Astrocyte (in vitro differentiated cells and primary cell): ENCODE measurements around the gene NCOR2. TPM values are rescaled to one million over a fixed set of nuclear protein-coding genes. Genes with fewer than 3 reads are reported as not detected.

ENCODE experiments used
- DNase-seq: peaks from one replicate; pipeline ENCODE4 v3.0.0-alpha.2; 2010; ENCODE audit warnings: low read depth
- FAIRE-seq: peaks from 2 replicates; lab custom pipeline; 2011; peaks lifted over from hg19 to GRCh38; lab: Jason Lieb, UNC
- H2AFZ ChIP-seq: 2 replicates; pipeline ENCODE4 v1.6.0; 2012; ENCODE audit warnings: low read depth, low read length, inconsistent platforms
- H3K27ac ChIP-seq: 2 replicates; pipeline ENCODE4 v1.5.1; 2011; ENCODE audit warnings: low read depth, low read length, inconsistent platforms
- H3K27me3 ChIP-seq: 2 replicates; pipeline ENCODE4 v1.6.0; 2011; ENCODE audit warnings: low read length, inconsistent platforms; ENCODE audit not compliant: insufficient read depth
- H3K36me3 ChIP-seq: 2 replicates; pipeline ENCODE4 v1.5.1; 2011; ENCODE audit warnings: low read length, inconsistent platforms; ENCODE audit not compliant: insufficient read depth
- H3K4me1 ChIP-seq: 2 replicates; pipeline ENCODE4 v1.5.1; 2011; ENCODE audit warnings: low read length, inconsistent platforms; ENCODE audit not compliant: insufficient read depth
- H3K4me2 ChIP-seq: 2 replicates; pipeline ENCODE4 v1.6.0; 2012; ENCODE audit warnings: low read length, inconsistent platforms
- H3K4me3 ChIP-seq: 2 replicates; pipeline ENCODE4 v1.5.1; 2011; ENCODE audit warnings: low read depth, mild to moderate bottlenecking, low read length, inconsistent platforms; ENCODE audit not compliant: insufficient read depth
- H3K79me2 ChIP-seq: 2 replicates; pipeline ENCODE4 v1.6.0; 2012; ENCODE audit warnings: mild to moderate bottlenecking, low read length, inconsistent platforms; ENCODE audit not compliant: insufficient read depth
- H3K9ac ChIP-seq: 2 replicates; pipeline ENCODE4 v1.6.0; 2012; ENCODE audit warnings: mild to moderate bottlenecking, low read length, inconsistent platforms
- H3K9me3 ChIP-seq: 2 replicates; pipeline ENCODE4 v1.5.1; 2012; ENCODE audit warnings: low read depth, mild to moderate bottlenecking, low read length, inconsistent platforms; ENCODE audit not compliant: insufficient read depth
- H4K20me1 ChIP-seq: 2 replicates; pipeline ENCODE4 v1.6.0; 2012; ENCODE audit warnings: low read length, inconsistent platforms; ENCODE audit not compliant: insufficient read depth
- H3K27ac Mint-ChIP-seq: one replicate; pipeline ENCODE4 v1.8.0; 2021; ENCODE audit warnings: mild to moderate bottlenecking, mixed read lengths; ENCODE audit not compliant: unreplicated experiment
- H3K27me3 Mint-ChIP-seq: one replicate; pipeline ENCODE4 v1.8.0; 2021; ENCODE audit warnings: low read depth, mixed read lengths; ENCODE audit not compliant: unreplicated experiment
- H3K36me3 Mint-ChIP-seq: one replicate; pipeline ENCODE4 v1.8.0; 2021; ENCODE audit warnings: low read depth, mixed read lengths; ENCODE audit not compliant: unreplicated experiment
- H3K4me1 Mint-ChIP-seq: one replicate; pipeline ENCODE4 v1.8.0; 2021; ENCODE audit warnings: low read depth, mixed read lengths; ENCODE audit not compliant: unreplicated experiment
- H3K4me3 Mint-ChIP-seq: one replicate; pipeline ENCODE4 v1.8.0; 2021; ENCODE audit warnings: mild to moderate bottlenecking, moderate library complexity, mixed read lengths; ENCODE audit not compliant: unreplicated experiment
- H3K9me3 Mint-ChIP-seq: one replicate; pipeline ENCODE4 v1.8.0; 2021; ENCODE audit warnings: mild to moderate bottlenecking, mixed read lengths; ENCODE audit not compliant: unreplicated experiment
- CTCF ChIP-seq: IDR thresholded peaks from 2 replicates; pipeline ENCODE4 v1.5.1; 2011; ENCODE audit warnings: low read depth, mild to moderate bottlenecking, inconsistent platforms, low read length, moderate library complexity; ENCODE audit not compliant: insufficient read depth
- EZH2 ChIP-seq: IDR thresholded peaks from 2 replicates; pipeline ENCODE4 v1.6.1; 2012; ENCODE audit warnings: mild to moderate bottlenecking, low read length, inconsistent platforms; ENCODE audit not compliant: insufficient read depth
- total RNA-seq: library from RNA; stranded (reverse); gene quantifications from 2 replicates; pipeline ENCODE4 v1.2.1, GENCODE V29; 2021

Gene NCOR2
- total RNA-seq, 1 donor from 2014 or later = 425 TPM

- Mint-ChIP-seq H3K9me3 (no peaks in the 10 kb centered on the region), H3K4me3 (no peak overlapping the region), H3K4me1 (peaks cover 37% of the 10 kb centered on the region), H3K27ac (no peak overlapping the region), H3K27me3 (no peaks in the 10 kb centered on the region), H3K36me3 (peaks cover 11% of the 10 kb centered on the region)
- TF ChIP-seq EZH2 = no peak
- no peak for TF ChIP-seq CTCF
- DNase-seq = no peak
- H3K27ac ChIP-seq = no peak overlapping the region
- no peaks in the 10 kb centered on the region for H3K27me3 ChIP-seq
- no peak overlapping the region for H2AFZ ChIP-seq
- H3K79me2 ChIP-seq = peaks cover 100% of the 10 kb centered on the region
- FAIRE-seq = no peak
- H3K9ac ChIP-seq = no peak overlapping the region
- H3K4me1 ChIP-seq = peaks cover 20% of the 10 kb centered on the region
- H3K9me3 ChIP-seq = no peaks in the 10 kb centered on the region
- no peak overlapping the region for H3K4me2 ChIP-seq
- H3K4me3 ChIP-seq = no peak overlapping the region
- H3K36me3 ChIP-seq = no peaks in the 10 kb centered on the region
- H4K20me1 ChIP-seq = peaks cover 98% of the 10 kb centered on the region
Observed at GRCh38 chr12:124560146-124560890, 7.1 kb downstream of the NCOR2 start.

- TF ChIP-seq CTCF (no peak), EZH2 (no peak)
- FAIRE-seq (no peak), DNase-seq (no peak)
- H3K9me3 ChIP-seq = no peaks in the 10 kb centered on the region
- H3K4me3 ChIP-seq = no peak overlapping the region
- H3K9ac ChIP-seq = no peak overlapping the region
- peaks cover 38% of the 10 kb centered on the region for H3K4me1 Mint-ChIP-seq
- H3K4me3 Mint-ChIP-seq = no peak overlapping the region
- H3K27me3 ChIP-seq = no peaks in the 10 kb centered on the region
- no peaks in the 10 kb centered on the region for H3K36me3 ChIP-seq
- no peak overlapping the region for H2AFZ ChIP-seq
- no peak overlapping the region for H3K4me2 ChIP-seq
- peaks cover 98% of the 10 kb centered on the region for H4K20me1 ChIP-seq
- no peak overlapping the region for H3K27ac ChIP-seq
- H3K27me3 Mint-ChIP-seq = no peaks in the 10 kb centered on the region
- H3K27ac Mint-ChIP-seq = no peak overlapping the region
- H3K36me3 Mint-ChIP-seq = peaks cover 11% of the 10 kb centered on the region
- no peaks in the 10 kb centered on the region for H3K9me3 Mint-ChIP-seq
- H3K79me2 ChIP-seq = peaks cover 100% of the 10 kb centered on the region
- H3K4me1 ChIP-seq = peaks cover 14% of the 10 kb centered on the region
Observed at GRCh38 chr12:124559182-124560017, 8.0 kb downstream of the NCOR2 start.
